HUES64 (cell line): ENCODE measurements around the gene ISL2.

Experiments
- H3K27ac ChIP-seq: 2 replicates; pipeline ENCODE4 v1.7.0; 2013; ENCODE audit warnings: low read depth, low read length, inconsistent platforms
- H3K27me3 ChIP-seq: 2 replicates; pipeline ENCODE4 v1.6.1; 2013; ENCODE audit warnings: mild to moderate bottlenecking, low read length; ENCODE audit not compliant: insufficient read depth
- H3K36me3 ChIP-seq: 2 replicates; pipeline ENCODE4 v1.6.1; 2013; ENCODE audit warnings: mild to moderate bottlenecking, low read length; ENCODE audit not compliant: insufficient read depth
- H3K4me1 ChIP-seq: 2 replicates; pipeline ENCODE4 v1.6.1; 2013; ENCODE audit warnings: mild to moderate bottlenecking, low read length, moderate library complexity; ENCODE audit not compliant: insufficient read depth
- H3K4me3 ChIP-seq: 2 replicates; pipeline ENCODE4 v1.5.1; 2013; ENCODE audit warnings: mild to moderate bottlenecking, low read length, moderate library complexity
- H3K9ac ChIP-seq: 2 replicates; pipeline ENCODE4 v1.6.1; 2013; ENCODE audit warnings: mild to moderate bottlenecking, low read depth, low read length
- H3K9me3 ChIP-seq: 2 replicates; pipeline ENCODE4 v1.6.1; 2013; ENCODE audit warnings: low read depth, low read length; ENCODE audit not compliant: insufficient read depth
- WGBS: fragments of 150-250, 120-280 bp; methylation state at CpG from one replicate; pipeline ENCODE4 v1.1.7; 2013; ENCODE audit warnings: missing lambda C conversion rate; 5-methylcytosine and 5-hydroxymethylcytosine counted together

ISL2 gene

GRCh38 chr15:76359152-76359551 is 22.6 kb downstream of the ISL2 start:
- Histone ChIP-seq H3K27ac (no peak overlapping the region), H3K4me3 (no peak overlapping the region), H3K27me3 (no peaks in the 10 kb centered on the region), H3K36me3 (no peaks in the 10 kb centered on the region), H3K9me3 (no peaks in the 10 kb centered on the region), H3K4me1 (no peaks in the 10 kb centered on the region), H3K9ac (no peak overlapping the region)
- WGBS = 91% methylated on average over 3 of the region's 3 CpGs

GRCh38 chr15:76360416-76360815 is 23.8 kb downstream of the ISL2 start:
- Histone ChIP-seq H3K9ac (no peak overlapping the region), H3K27me3 (no peaks in the 10 kb centered on the region), H3K4me3 (no peak overlapping the region), H3K4me1 (no peaks in the 10 kb centered on the region), H3K27ac (no peak overlapping the region), H3K36me3 (no peaks in the 10 kb centered on the region), H3K9me3 (no peaks in the 10 kb centered on the region)
- WGBS = 93% methylated on average over 3 of the region's 3 CpGs

GRCh38 chr15:76363251-76363650 is 26.7 kb downstream of the ISL2 start:
- no peaks in the 10 kb centered on the region for H3K4me1 ChIP-seq

GRCh38 chr15:76366714-76367113 is 30.1 kb downstream of the ISL2 start:
- H3K27me3 ChIP-seq = no peaks in the 10 kb centered on the region
- H3K9ac ChIP-seq = no peak overlapping the region
- 96% methylated on average over 1 of the region's 1 CpG for WGBS
- H3K9me3 ChIP-seq = no peaks in the 10 kb centered on the region
- H3K27ac ChIP-seq = no peak overlapping the region
- H3K4me3 ChIP-seq = no peak overlapping the region
- H3K36me3 ChIP-seq = no peaks in the 10 kb centered on the region
- H3K4me1 ChIP-seq = no peaks in the 10 kb centered on the region

More at GRCh38 chr15:76363251-76363650, 26.7 kb downstream of the ISL2 start:
- no peaks in the 10 kb centered on the region for H3K9me3 ChIP-seq
- H3K27me3 ChIP-seq = no peaks in the 10 kb centered on the region
- H3K9ac ChIP-seq = no peak overlapping the region
- H3K4me3 ChIP-seq = no peak overlapping the region
- H3K36me3 ChIP-seq = no peaks in the 10 kb centered on the region
- WGBS = 92% methylated on average over 1 of the region's 2 CpGs
- no peak overlapping the region for H3K27ac ChIP-seq

- WGBS = 88% methylated on average over 11 of the region's 11 CpGs
- H3K9ac ChIP-seq = no peak overlapping the region
- H3K27ac ChIP-seq = no peak overlapping the region
- no peaks in the 10 kb centered on the region for H3K9me3 ChIP-seq
- H3K36me3 ChIP-seq = no peaks in the 10 kb centered on the region
- no peak overlapping the region for H3K4me3 ChIP-seq
- H3K4me1 ChIP-seq = no peaks in the 10 kb centered on the region
- no peaks in the 10 kb centered on the region for H3K27me3 ChIP-seq
These were observed 31.6 kb downstream of the ISL2 start for GRCh38 chr15:76368122-76368621.

GRCh38 chr15:76376029-76376428 is 39.5 kb downstream of the ISL2 start:
- no peak overlapping the region for H3K27ac ChIP-seq
- no peaks in the 10 kb centered on the region for H3K9me3 ChIP-seq
- no peaks in the 10 kb centered on the region for H3K36me3 ChIP-seq
- peaks cover 12% of the 10 kb centered on the region; the same call in 1 of the 2 replicates for H3K4me1 ChIP-seq
- H3K4me3 ChIP-seq = no peak overlapping the region
- no peak overlapping the region for H3K9ac ChIP-seq
- H3K27me3 ChIP-seq = no peaks in the 10 kb centered on the region
- 72% methylated on average over 3 of the region's 3 CpGs for WGBS

- Histone ChIP-seq H3K27me3 (no peaks in the 10 kb centered on the region), H3K27ac (no peak overlapping the region), H3K36me3 (no peaks in the 10 kb centered on the region), H3K4me3 (no peak overlapping the region), H3K4me1 (peaks cover 12% of the 10 kb centered on the region; the same call in 1 of the 2 replicates), H3K9me3 (no peaks in the 10 kb centered on the region), H3K9ac (no peak overlapping the region)
- WGBS = 89% methylated on average over 8 of the region's 8 CpGs
These were observed 40.2 kb downstream of the ISL2 start for GRCh38 chr15:76376816-76377215.

DNA sequence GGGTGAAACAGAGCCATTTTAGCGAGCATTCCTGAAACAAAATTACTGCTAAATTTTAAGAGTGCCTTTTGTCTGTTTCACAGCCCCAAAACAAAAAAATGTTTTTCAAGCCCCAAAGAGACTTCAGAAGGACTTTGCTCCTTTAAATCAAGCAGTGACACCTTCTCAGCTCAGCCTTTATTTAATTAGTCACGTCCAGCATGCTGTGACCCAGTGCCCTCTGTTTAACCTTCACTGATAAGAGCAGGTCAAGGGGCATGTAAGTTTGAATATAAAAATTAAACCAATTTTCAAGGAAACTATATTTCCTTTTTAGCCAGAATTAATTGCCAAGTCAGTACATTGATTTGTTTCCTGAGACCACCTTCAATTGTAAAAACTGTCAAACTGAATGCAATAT is 40.6 kb downstream of the ISL2 start:
- 74% methylated on average over 2 of the region's 2 CpGs for WGBS
- H3K4me3 ChIP-seq = no peak overlapping the region
- no peaks in the 10 kb centered on the region for H3K27me3 ChIP-seq
- no peak overlapping the region for H3K9ac ChIP-seq
- no peaks in the 10 kb centered on the region for H3K36me3 ChIP-seq
- H3K4me1 ChIP-seq = peaks cover 12% of the 10 kb centered on the region; the same call in 1 of the 2 replicates
- no peak overlapping the region for H3K27ac ChIP-seq
- H3K9me3 ChIP-seq = no peaks in the 10 kb centered on the region

- H3K9me3 ChIP-seq = no peaks in the 10 kb centered on the region
- H3K4me3 ChIP-seq = no peak overlapping the region
- H3K27me3 ChIP-seq = no peaks in the 10 kb centered on the region
- H3K27ac ChIP-seq = no peak overlapping the region
- H3K9ac ChIP-seq = no peak overlapping the region
- peaks cover 12% of the 10 kb centered on the region; the same call in 1 of the 2 replicates for H3K4me1 ChIP-seq
- H3K36me3 ChIP-seq = no peaks in the 10 kb centered on the region
These were observed 41.2 kb downstream of the ISL2 start for GRCh38 chr15:76377751-76378150.

GRCh38 chr15:76378691-76379090 is 42.1 kb downstream of the ISL2 start:
- WGBS = 83% methylated on average over 1 of the region's 1 CpG
- no peaks in the 10 kb centered on the region for H3K9me3 ChIP-seq

DNA sequence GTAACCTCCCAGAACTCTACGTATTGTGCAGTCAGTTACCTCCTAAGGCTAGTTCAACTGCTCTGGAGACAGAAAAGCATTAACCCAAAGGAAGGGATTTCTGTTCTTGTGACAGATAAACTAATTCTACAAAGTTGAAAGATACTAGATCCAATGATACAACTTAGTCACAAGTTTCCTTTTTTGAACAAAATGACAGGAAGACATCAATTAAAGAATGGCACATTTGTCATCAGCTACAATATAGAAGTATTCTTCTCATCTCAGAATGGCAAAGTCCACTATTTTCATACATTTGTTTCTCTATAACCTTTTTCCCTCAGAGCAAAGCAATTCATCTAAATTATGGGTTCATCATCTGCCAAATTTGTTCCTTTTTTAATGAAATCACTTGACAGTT is 43.7 kb downstream of the ISL2 start:
- Histone ChIP-seq H3K9ac (no peak overlapping the region), H3K27me3 (no peaks in the 10 kb centered on the region), H3K9me3 (no peaks in the 10 kb centered on the region), H3K36me3 (no peaks in the 10 kb centered on the region), H3K4me3 (no peak overlapping the region), H3K27ac (no peak overlapping the region), H3K4me1 (peaks cover 12% of the 10 kb centered on the region; the same call in 1 of the 2 replicates)
- 100% methylated on average over 1 of the region's 1 CpG for WGBS

More at GRCh38 chr15:76378691-76379090, 42.1 kb downstream of the ISL2 start:
- Histone ChIP-seq H3K4me3 (no peak overlapping the region), H3K27me3 (no peaks in the 10 kb centered on the region), H3K4me1 (peaks cover 12% of the 10 kb centered on the region; the same call in 1 of the 2 replicates), H3K27ac (no peak overlapping the region), H3K36me3 (no peaks in the 10 kb centered on the region), H3K9ac (no peak overlapping the region)

DNA sequence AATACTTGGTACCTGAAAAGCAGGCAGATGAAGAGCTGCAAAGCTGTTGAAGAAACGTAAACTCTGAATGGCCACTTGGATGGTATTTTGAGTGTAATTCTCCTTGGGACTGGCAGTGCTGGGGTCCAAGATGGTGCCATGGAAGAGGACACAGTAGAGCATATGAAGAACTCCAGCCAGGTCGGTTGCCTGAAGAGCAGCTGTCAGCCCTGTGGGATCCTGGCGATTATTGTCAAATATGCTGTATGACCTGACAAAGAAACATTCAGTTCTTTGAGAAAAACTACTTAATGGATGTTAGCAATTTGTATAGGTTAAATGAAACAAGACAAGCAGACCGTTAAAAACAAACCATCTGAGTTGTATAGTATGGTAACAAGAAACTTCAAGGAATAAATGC is 44.8 kb downstream of the ISL2 start:
- Histone ChIP-seq H3K27ac (no peak overlapping the region), H3K4me1 (peaks cover 8% of the 10 kb centered on the region; the same call in 1 of the 2 replicates), H3K36me3 (no peaks in the 10 kb centered on the region), H3K9ac (no peak overlapping the region), H3K9me3 (no peaks in the 10 kb centered on the region), H3K27me3 (no peaks in the 10 kb centered on the region), H3K4me3 (no peak overlapping the region)
- WGBS = 95% methylated on average over 4 of the region's 4 CpGs
